22Rv1 (cell line): ENCODE results near the gene DENND4A.

Experiments used
- CTCF ChIP-seq: fragments of 450-650 bp; IDR thresholded peaks from 2 replicates; pipeline ENCODE4 v1.5.1; 2017; ENCODE audit warnings: mild to moderate bottlenecking
- ZFX ChIP-seq: fragments of 450-650 bp; IDR thresholded peaks from 2 replicates; pipeline ENCODE4 v1.6.1; 2017; ENCODE audit warnings: antibody characterized with exemption, borderline replicate concordance

GRCh38 chr15:65806397-65806796, 14.3 kb upstream of the DENND4A start:
- no peak for TF ChIP-seq CTCF
- TF ChIP-seq ZFX, result no peak
